Mucosa of stomach (tissue), 1 donor: Measurements from ENCODE around the gene DISP3.

Experiments
- H3K27me3 ChIP-seq: one replicate; pipeline ENCODE4 v1.7.0; 2013; ENCODE audit warnings: mild to moderate bottlenecking, low read length; ENCODE audit not compliant: control insufficient read depth, insufficient read depth
- H3K36me3 ChIP-seq: one replicate; pipeline ENCODE4 v1.7.0; 2013; ENCODE audit warnings: low read length; ENCODE audit not compliant: control insufficient read depth, insufficient read depth
- H3K4me1 ChIP-seq: one replicate; pipeline ENCODE4 v1.7.0; 2013; ENCODE audit warnings: mild to moderate bottlenecking, low read length; ENCODE audit not compliant: control insufficient read depth, insufficient read depth
- H3K4me3 ChIP-seq: one replicate; pipeline ENCODE4 v1.7.0; 2013; ENCODE audit warnings: low read length
- H3K9ac ChIP-seq: one replicate; pipeline ENCODE4 v1.7.0; 2013; ENCODE audit warnings: mild to moderate bottlenecking, low read length, moderate library complexity
- H3K9me3 ChIP-seq: one replicate; pipeline ENCODE4 v1.7.0; 2013; ENCODE audit warnings: mild to moderate bottlenecking, low read length, moderate library complexity; ENCODE audit not compliant: control insufficient read depth
- donor health status: Pancreatic carcinoma.

The DISP3 gene

GRCh38 chr1:11558871-11559590, 80.1 kb downstream of the DISP3 start:
- H3K9me3 ChIP-seq: no peaks in the 10 kb centered on the region
- peaks cover 40% of the 10 kb centered on the region for H3K27me3 ChIP-seq
- H3K36me3 ChIP-seq: no peaks in the 10 kb centered on the region
- H3K4me1 ChIP-seq: no peaks in the 10 kb centered on the region
- H3K9ac ChIP-seq: no peak overlapping the region
- H3K4me3 ChIP-seq: no peak overlapping the region

DNA sequence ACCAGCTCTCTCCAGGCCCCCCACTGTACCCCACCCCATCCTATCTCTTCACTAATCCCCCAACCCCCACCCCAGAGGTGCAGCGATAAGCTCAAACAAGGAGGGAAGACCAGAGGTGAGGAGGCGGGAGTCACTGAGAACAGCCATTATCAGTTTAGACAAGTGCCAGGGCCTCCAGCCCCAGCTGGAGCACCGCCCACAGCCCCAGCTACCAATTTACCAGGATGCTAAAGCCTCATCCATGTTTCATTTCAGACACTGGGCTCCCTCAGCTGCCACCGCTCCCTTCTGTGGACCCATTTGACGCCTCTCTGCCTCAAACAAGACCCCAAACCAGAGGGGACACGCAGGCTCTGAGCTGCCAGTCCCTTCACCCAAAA, 80.6 kb downstream of the DISP3 start:
- Histone ChIP-seq H3K36me3 (no peaks in the 10 kb centered on the region), H3K4me1 (no peaks in the 10 kb centered on the region), H3K9me3 (no peaks in the 10 kb centered on the region), H3K27me3 (peaks cover 40% of the 10 kb centered on the region), H3K9ac (no peak overlapping the region), H3K4me3 (no peak overlapping the region)

GRCh38 chr1:11560061-11560460, 81.1 kb downstream of the DISP3 start:
- H3K9ac ChIP-seq: no peak overlapping the region

GRCh38 chr1:11561740-11562139, 82.8 kb downstream of the DISP3 start:
- H3K9me3 ChIP-seq: no peaks in the 10 kb centered on the region
- no peak overlapping the region for H3K9ac ChIP-seq
- H3K36me3 ChIP-seq: no peaks in the 10 kb centered on the region
- peaks cover 34% of the 10 kb centered on the region for H3K27me3 ChIP-seq
- H3K4me1 ChIP-seq: no peaks in the 10 kb centered on the region
- H3K4me3 ChIP-seq: no peak overlapping the region

More at GRCh38 chr1:11560061-11560460, 81.1 kb downstream of the DISP3 start:
- H3K9me3 ChIP-seq: no peaks in the 10 kb centered on the region
- H3K36me3 ChIP-seq: no peaks in the 10 kb centered on the region
- no peaks in the 10 kb centered on the region for H3K4me1 ChIP-seq
- no peak overlapping the region for H3K4me3 ChIP-seq
- peaks cover 39% of the 10 kb centered on the region for H3K27me3 ChIP-seq

- Histone ChIP-seq H3K27me3 (peaks cover 28% of the 10 kb centered on the region), H3K36me3 (no peaks in the 10 kb centered on the region), H3K4me1 (no peaks in the 10 kb centered on the region), H3K9ac (no peak overlapping the region), H3K9me3 (no peaks in the 10 kb centered on the region), H3K4me3 (no peak overlapping the region)
These were observed 83.7 kb downstream of the DISP3 start for GRCh38 chr1:11562664-11563063.

- no peak overlapping the region for H3K4me3 ChIP-seq
- no peaks in the 10 kb centered on the region for H3K9me3 ChIP-seq
- H3K9ac ChIP-seq: no peak overlapping the region
- H3K27me3 ChIP-seq: peaks cover 22% of the 10 kb centered on the region
- H3K36me3 ChIP-seq: no peaks in the 10 kb centered on the region
- no peaks in the 10 kb centered on the region for H3K4me1 ChIP-seq
These were observed 84.7 kb downstream of the DISP3 start for GRCh38 chr1:11563560-11564069.

GRCh38 chr1:11564237-11564636, 85.3 kb downstream of the DISP3 start:
- H3K4me1 ChIP-seq: no peaks in the 10 kb centered on the region
- peaks cover 17% of the 10 kb centered on the region for H3K27me3 ChIP-seq
- H3K9ac ChIP-seq: no peak overlapping the region
- H3K9me3 ChIP-seq: no peaks in the 10 kb centered on the region
- H3K36me3 ChIP-seq: no peaks in the 10 kb centered on the region
- no peak overlapping the region for H3K4me3 ChIP-seq

GRCh38 chr1:11566042-11566850, 87.3 kb downstream of the DISP3 start:
- no peak overlapping the region for H3K9ac ChIP-seq
- H3K9me3 ChIP-seq: no peaks in the 10 kb centered on the region
- H3K36me3 ChIP-seq: no peaks in the 10 kb centered on the region
- peaks cover 11% of the 10 kb centered on the region for H3K27me3 ChIP-seq
- H3K4me1 ChIP-seq: no peaks in the 10 kb centered on the region
- H3K4me3 ChIP-seq: no peak overlapping the region

DNA sequence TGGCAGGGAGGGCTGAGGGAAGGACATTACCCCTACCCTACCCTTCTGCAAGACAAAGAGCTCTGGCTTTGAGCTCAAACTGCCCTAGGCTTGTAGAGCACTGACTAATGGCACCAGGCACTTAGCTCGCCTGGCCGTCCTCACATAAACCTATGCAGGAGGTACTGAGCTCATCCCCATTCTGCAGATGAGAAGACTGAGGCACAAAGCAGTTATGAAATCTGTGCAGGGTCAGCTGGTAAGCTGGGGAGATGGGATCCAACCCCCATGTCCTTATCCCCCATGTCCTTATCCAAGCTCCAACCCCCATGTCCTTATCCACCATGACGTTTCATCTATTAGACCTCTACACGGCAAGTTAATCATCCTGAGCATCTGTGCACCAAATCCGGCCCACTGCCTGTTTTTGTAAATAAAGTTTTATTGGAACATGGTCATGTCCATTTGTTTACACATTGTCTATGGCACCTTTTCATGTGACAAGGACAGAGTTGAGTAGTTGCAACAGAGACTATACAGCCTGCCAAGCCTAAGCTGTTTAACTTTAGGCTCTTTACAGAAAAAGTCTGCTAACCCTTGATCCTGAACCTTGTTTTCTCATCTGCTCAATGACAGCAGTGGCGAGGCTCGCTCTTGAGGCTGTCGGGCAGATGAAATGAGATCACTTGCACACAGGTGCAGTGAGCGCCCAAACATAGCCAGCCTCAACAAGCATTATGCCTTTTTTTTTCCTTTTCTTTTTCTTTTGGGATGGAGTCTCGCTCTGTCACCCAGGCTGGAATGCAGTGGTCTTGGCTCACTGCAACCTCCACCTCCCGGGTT, 88.5 kb downstream of the DISP3 start:
- H3K27me3 ChIP-seq: peaks cover 11% of the 10 kb centered on the region
- H3K4me3 ChIP-seq: no peak overlapping the region
- H3K4me1 ChIP-seq: no peaks in the 10 kb centered on the region

DNA sequence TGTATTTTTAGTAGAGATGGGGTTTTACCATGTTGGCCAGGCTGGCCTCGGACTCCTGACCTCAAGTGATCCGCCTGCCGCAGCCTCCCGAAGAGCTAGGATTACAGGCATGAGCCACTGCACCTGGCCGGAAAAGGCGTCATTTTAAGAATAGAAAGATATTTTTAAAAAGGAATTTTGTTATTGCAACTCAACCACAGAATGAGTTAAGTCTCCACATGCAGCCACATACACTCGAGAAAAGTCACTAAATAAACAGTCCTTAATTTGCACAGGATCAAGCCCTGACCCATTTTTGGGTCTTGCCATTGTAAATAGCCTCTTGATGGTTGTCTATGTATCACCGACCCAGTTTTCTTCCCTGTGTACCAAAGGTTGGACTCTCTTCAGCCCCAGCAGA, 89.7 kb downstream of the DISP3 start:
- Histone ChIP-seq H3K27me3 (peaks cover 1% of the 10 kb centered on the region), H3K4me1 (no peaks in the 10 kb centered on the region), H3K4me3 (no peak overlapping the region), H3K9ac (no peak overlapping the region), H3K9me3 (no peaks in the 10 kb centered on the region), H3K36me3 (no peaks in the 10 kb centered on the region)

More for the DNA sequence above, 88.5 kb downstream of the DISP3 start:
- H3K9ac ChIP-seq: no peak overlapping the region
- no peaks in the 10 kb centered on the region for H3K9me3 ChIP-seq
- no peaks in the 10 kb centered on the region for H3K36me3 ChIP-seq

GRCh38 chr1:11569551-11569950, 90.6 kb downstream of the DISP3 start:
- Histone ChIP-seq H3K9me3 (no peaks in the 10 kb centered on the region), H3K27me3 (no peaks in the 10 kb centered on the region), H3K36me3 (no peaks in the 10 kb centered on the region), H3K4me1 (no peaks in the 10 kb centered on the region), H3K4me3 (no peak overlapping the region), H3K9ac (no peak overlapping the region)
